ENCODE measurements around the gene CD248.
A peak's percentile ranks its signal among the peaks of the same experiment; 100 is the strongest.

The CD248 gene

DNA sequence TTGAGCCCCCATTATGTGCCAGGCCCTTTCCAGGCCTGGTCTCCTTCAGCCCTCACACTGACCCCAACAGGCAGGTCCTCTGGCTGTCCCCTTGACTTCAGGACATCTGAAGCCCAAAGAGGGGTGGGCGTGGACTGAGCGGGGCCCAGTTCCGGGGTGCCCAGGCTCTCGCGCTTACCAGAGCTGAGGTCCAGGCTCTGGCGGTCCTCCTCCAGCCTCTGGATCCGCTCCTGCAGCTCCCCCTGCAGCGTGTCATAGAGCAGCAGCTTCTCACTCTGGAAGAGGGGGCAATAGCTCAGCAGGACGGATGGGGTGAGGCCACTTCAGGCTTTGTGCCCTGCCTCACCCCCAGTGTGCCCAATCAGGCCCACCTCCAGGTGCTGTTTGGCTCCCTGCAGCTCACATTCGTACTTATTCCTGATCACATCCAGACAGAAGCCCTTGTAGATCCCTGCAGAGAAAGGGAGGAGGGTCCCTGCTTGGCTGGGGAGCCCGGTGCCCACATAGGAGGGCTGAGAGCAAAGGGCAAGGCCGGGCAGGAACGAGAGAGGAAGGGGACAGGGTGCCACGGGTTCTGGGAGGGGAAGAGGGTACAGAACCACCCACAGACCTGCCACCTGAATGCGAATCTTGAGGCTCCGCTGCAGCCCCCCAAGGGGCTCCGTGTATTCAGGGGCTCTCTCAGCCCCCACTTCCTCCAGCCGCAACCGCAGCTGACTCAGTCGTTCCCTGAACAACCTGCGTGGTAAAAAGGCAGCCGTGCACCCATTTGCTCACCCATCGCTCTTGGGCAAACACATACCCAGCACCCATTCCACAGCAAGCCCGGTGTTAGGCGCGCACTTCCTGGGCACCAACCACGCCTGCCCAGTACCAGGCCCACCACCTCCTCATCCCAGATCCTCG, 24.0 kb upstream of the CD248 start:
- DNase-seq = no peak

GRCh38 chr11:66339686-66340483, 23.0 kb upstream of the CD248 start:
- no peak for DNase-seq

DNA sequence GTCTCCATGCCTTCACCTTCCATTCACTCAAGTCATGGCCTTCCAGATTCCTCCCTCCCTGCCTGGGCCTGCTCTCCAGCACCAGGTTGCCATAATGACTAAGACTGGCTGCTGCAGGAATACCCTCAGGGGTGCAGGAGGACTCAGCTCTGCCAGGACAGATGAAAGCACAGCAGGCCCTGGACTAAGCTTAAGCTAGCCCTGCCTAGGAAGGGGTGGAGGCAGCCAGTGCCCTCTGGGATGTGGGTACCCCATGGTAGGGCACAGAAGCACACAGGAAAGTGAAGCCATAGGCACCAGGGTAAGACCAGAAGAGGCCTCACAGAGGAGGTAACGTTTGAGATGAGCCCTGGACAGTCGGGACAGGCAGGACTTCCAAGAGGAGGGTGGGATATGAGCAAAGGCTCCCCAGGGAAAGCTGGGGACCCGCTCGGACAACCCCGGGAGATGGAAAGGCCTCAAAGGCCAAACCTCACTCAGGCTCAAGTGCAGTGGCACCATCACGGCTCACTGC, 22.4 kb upstream of the CD248 start:
- no peak for DNase-seq

GRCh38 chr11:66338276-66339161, 21.7 kb upstream of the CD248 start:
- DNase-seq = no peak

- DNase-seq = no peak
These were observed 20.5 kb upstream of the CD248 start for GRCh38 chr11:66337103-66337899.

- DNase-seq = peak; percentile 85
These were observed 19.6 kb upstream of the CD248 start, which contains the start of gene RIN1 for GRCh38 chr11:66336234-66337102. Gene RIN1, minus strand, starts transcription at chr11:66336434. Its CDS starts 32 bp downstream, at chr11:66336402.

- peak; percentile 58 for DNase-seq
These were observed 18.8 kb upstream of the CD248 start for GRCh38 chr11:66335531-66336233.

GRCh38 chr11:66334605-66335442, 18.0 kb upstream of the CD248 start:
- no peak for DNase-seq

DNA sequence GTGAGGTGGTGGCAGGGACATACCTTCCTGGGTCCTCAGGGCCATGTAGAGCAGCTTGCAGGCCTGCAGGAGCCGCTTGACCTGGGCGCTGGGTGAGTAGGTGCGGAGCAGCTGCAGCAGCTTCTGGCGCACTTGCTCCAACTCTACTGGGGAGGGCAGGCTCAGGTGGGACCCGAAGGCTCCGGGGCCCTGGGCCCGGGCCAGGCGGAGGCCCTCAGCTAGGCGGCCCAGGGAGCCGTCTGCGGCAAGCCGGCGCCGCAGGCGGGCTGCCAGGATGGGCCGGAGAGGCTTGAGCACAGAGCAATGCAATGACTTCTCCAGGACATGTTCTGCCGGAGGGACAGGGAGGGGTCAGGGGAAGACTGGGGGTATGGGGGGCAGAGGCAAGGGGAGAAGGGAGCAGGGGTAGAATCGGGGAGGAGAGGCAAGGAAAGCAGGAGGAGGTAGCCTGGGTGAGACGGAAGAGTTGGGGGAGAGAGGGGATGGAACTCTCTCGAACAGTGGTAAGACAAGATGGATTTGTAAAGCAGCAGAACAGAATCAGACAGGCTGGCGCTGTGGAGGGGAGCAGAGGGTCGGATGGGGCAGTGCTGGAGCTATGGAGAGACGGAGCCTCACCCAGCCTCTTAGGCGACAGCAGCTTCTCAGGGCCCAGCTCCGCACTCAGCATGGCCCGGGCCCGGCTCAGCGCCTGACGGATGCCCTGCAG, 17.2 kb upstream of the CD248 start:
- no peak for DNase-seq

DNA sequence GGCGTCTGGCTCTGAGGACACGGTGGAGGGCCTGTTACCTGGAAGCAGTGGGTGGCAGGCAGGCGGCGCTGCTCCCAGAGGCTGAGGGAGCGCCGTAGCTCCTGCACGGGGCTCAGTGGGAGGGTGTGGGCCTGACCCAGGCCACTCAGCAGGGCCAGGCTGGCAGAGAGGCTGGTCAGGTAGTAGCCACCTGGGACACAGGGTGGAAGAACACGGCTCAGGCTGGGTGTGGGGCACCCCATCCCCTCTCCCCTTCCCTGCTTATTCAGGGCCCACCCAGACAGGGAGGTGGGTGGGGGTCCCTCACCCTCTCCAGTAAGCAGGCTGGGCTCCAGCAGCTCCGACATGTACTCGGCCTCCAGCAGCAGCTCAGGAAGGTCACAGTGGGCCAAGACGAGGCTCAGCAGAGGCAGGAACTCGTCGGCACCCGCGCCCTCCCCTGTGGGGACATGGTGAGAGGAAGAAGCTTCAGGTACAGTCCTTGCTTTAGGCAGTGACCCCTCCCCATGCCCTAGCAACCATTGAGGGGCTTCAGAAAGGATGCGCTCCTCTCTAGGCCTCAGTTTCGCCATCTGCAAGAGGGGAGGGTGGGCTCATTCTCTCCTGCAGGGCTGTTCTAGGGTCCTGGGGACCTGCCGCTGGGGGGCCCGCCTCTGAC, 16.5 kb upstream of the CD248 start:
- no peak for DNase-seq

DNA sequence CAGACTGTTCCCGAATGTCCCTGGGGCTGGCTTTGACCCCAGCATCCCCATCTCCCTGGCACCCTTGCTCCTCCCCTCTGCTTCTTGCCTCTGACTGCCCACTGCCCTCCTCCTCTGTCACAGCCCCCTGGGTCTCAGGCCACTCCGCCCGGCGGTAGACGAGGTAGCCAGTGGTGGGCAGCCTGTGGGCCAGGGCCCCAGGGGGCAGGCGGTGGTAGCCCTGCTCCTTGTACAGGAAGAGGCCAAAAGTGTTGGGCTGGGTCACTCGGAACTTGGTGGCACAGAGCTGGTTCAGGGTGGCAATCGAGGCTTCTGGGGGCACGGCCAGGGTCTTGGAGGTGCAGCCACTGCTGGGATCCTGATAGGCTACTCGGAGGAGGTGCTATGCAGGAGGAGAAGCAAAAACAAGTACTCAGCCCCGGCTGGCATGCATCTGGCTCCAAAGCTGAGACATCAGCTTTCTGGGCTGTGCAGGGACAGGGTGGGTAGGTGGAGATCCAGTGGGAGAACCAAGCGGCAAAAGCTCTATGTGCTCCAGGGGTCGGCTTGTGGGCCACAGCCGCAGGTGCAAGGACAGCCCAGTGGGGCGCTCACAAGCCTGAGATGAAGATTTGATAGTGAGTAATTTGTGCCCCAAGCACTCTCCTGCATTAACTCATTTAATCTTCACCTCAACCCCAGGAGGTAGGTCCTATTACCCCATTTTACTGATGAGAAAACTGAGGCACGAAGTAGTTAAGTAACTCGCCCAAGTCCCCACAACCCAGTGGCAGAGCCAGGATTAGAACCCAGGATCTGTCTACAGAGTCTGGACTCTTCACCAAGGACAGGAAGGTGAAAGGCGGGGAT, 15.8 kb upstream of the CD248 start:
- DNase-seq = no peak

- no peak for DNase-seq
These were observed 14.9 kb upstream of the CD248 start for GRCh38 chr11:66331542-66332370.

GRCh38 chr11:66330931-66331330, 14.1 kb upstream of the CD248 start:
- no peak for DNase-seq

GRCh38 chr11:66329165-66329673, 12.4 kb upstream of the CD248 start:
- no peak for DNase-seq

Data from fibroblast of skin of abdomen (primary cell).